ENCODE results near the gene TP53BP2.

TP53BP2 gene

GRCh38 chr1:223878598-223879325 is 33.0 kb upstream of the TP53BP2 start:
- CTCF ChIA-PET = no interaction called here
- Histone ChIP-seq H3K9me3 (ENCODE audit: control extremely low read depth in 1 of 5, control insufficient read depth in 4 of 5, insufficient read depth in 2 of 5, low read depth in 1 of 5, low read length in 4 of 5) (peaks cover 0 to 7% (median 2%) of the 10 kb centered on the region in 5 experiments), H3K4me1 (ENCODE audit: control extremely low read depth in 1 of 4, control insufficient read depth in 4 of 4, insufficient read depth in 4 of 4, low read length in 3 of 4) (no peaks in the 10 kb centered on the region), H3K4me3 (ENCODE audit: control insufficient read depth in 1 of 7, extremely low read depth in 1 of 7, insufficient read depth in 4 of 7, low read depth in 2 of 7, low read length in 6 of 7) (no peak overlapping the region), H3K27me3 (replicated peaks in 2 of 5; ENCODE audit: control insufficient read depth in 4 of 5, insufficient read depth in 5 of 5, low read length in 4 of 5) (no peaks in the 10 kb centered on the region), H3K27ac (ENCODE audit: insufficient read depth in 1 of 2, low read depth in 1 of 2, low read length in 2 of 2, poor library complexity in 1 of 2, severe bottlenecking in 2 of 2) (no peak overlapping the region), H3K36me3 (ENCODE audit: control insufficient read depth in 4 of 4, insufficient read depth in 4 of 4, low read length in 3 of 4) (no peaks in the 10 kb centered on the region)
- DNase-seq = no peak
- POLR2A ChIA-PET = no interaction called here
- no CpG with 5 or more reads among the region's 1 CpG for WGBS (ENCODE audit: insufficient coverage)

GRCh38 chr1:223877804-223878203 is 32.1 kb upstream of the TP53BP2 start:
- WGBS (ENCODE audit: insufficient coverage) = 68% methylated on average over 3 of the region's 3 CpGs
- CTCF ChIA-PET = no interaction called here
- no peak overlapping the region for H3K4me3 ChIP-seq (ENCODE audit: control insufficient read depth in 1 of 7, extremely low read depth in 1 of 7, insufficient read depth in 4 of 7, low read depth in 2 of 7, low read length in 6 of 7)
- no peak overlapping the region for H3K27ac ChIP-seq (ENCODE audit: insufficient read depth in 1 of 2, low read depth in 1 of 2, low read length in 2 of 2, poor library complexity in 1 of 2, severe bottlenecking in 2 of 2)
- H3K9me3 ChIP-seq (ENCODE audit: control extremely low read depth in 1 of 5, control insufficient read depth in 4 of 5, insufficient read depth in 2 of 5, low read depth in 1 of 5, low read length in 4 of 5) = peaks cover 0 to 7% (median 2%) of the 10 kb centered on the region in 5 experiments
- H3K36me3 ChIP-seq (ENCODE audit: control insufficient read depth in 4 of 4, insufficient read depth in 4 of 4, low read length in 3 of 4) = no peaks in the 10 kb centered on the region
- POLR2A ChIA-PET = no interaction called here
- no peaks in the 10 kb centered on the region for H3K27me3 ChIP-seq (replicated peaks in 2 of 5; ENCODE audit: control insufficient read depth in 4 of 5, insufficient read depth in 5 of 5, low read length in 4 of 5)
- H3K4me1 ChIP-seq (ENCODE audit: control extremely low read depth in 1 of 4, control insufficient read depth in 4 of 4, insufficient read depth in 4 of 4, low read length in 3 of 4) = no peaks in the 10 kb centered on the region
- no peak for DNase-seq

GRCh38 chr1:223876590-223876989 is 30.8 kb upstream of the TP53BP2 start:
- POLR2A ChIA-PET = no interaction called here
- H3K9me3 ChIP-seq (ENCODE audit: control extremely low read depth in 1 of 5, control insufficient read depth in 4 of 5, insufficient read depth in 2 of 5, low read depth in 1 of 5, low read length in 4 of 5) = peaks cover 0 to 7% (median 2%) of the 10 kb centered on the region in 5 experiments
- H3K4me3 ChIP-seq (ENCODE audit: control insufficient read depth in 1 of 7, extremely low read depth in 1 of 7, insufficient read depth in 4 of 7, low read depth in 2 of 7, low read length in 6 of 7) = no peak overlapping the region
- 93% methylated on average over 3 of the region's 6 CpGs for whole genome bisulfite sequencing (ENCODE audit: insufficient coverage)
- no peak overlapping the region for H3K27ac ChIP-seq (ENCODE audit: insufficient read depth in 1 of 2, low read depth in 1 of 2, low read length in 2 of 2, poor library complexity in 1 of 2, severe bottlenecking in 2 of 2)
- DNase-seq = no peak
- no peaks in the 10 kb centered on the region for H3K36me3 ChIP-seq (ENCODE audit: control insufficient read depth in 4 of 4, insufficient read depth in 4 of 4, low read length in 3 of 4)
- CTCF ChIA-PET = no interaction called here
- H3K27me3 ChIP-seq (replicated peaks in 2 of 5; ENCODE audit: control insufficient read depth in 4 of 5, insufficient read depth in 5 of 5, low read length in 4 of 5) = no peaks in the 10 kb centered on the region
- H3K4me1 ChIP-seq (ENCODE audit: control extremely low read depth in 1 of 4, control insufficient read depth in 4 of 4, insufficient read depth in 4 of 4, low read length in 3 of 4) = no peaks in the 10 kb centered on the region

- Histone ChIP-seq H3K4me3 (ENCODE audit: control insufficient read depth in 1 of 7, extremely low read depth in 1 of 7, insufficient read depth in 4 of 7, low read depth in 2 of 7, low read length in 6 of 7) (no peak overlapping the region), H3K27ac (ENCODE audit: insufficient read depth in 1 of 2, low read depth in 1 of 2, low read length in 2 of 2, poor library complexity in 1 of 2, severe bottlenecking in 2 of 2) (no peak overlapping the region), H3K36me3 (ENCODE audit: control insufficient read depth in 4 of 4, insufficient read depth in 4 of 4, low read length in 3 of 4) (no peaks in the 10 kb centered on the region), H3K9me3 (ENCODE audit: control extremely low read depth in 1 of 5, control insufficient read depth in 4 of 5, insufficient read depth in 2 of 5, low read depth in 1 of 5, low read length in 4 of 5) (peaks cover 0 to 7% (median 2%) of the 10 kb centered on the region in 5 experiments), H3K27me3 (replicated peaks in 2 of 5; ENCODE audit: control insufficient read depth in 4 of 5, insufficient read depth in 5 of 5, low read length in 4 of 5) (no peaks in the 10 kb centered on the region), H3K4me1 (ENCODE audit: control extremely low read depth in 1 of 4, control insufficient read depth in 4 of 4, insufficient read depth in 4 of 4, low read length in 3 of 4) (peaks cover 0 to 7% (median 0%) of the 10 kb centered on the region in 4 experiments)
- POLR2A ChIA-PET = no interaction called here
- peak in 1 of 3 donors; percentile 28 for DNase-seq
- 96% methylated on average over 5 of the region's 5 CpGs for WGBS (ENCODE audit: insufficient coverage)
- CTCF ChIA-PET = no interaction called here
These were observed 27.3 kb upstream of the TP53BP2 start for GRCh38 chr1:223873044-223873443.

- CTCF ChIA-PET = no interaction called here
These were observed 26.7 kb upstream of the TP53BP2 start for GRCh38 chr1:223872308-223872901.

GRCh38 chr1:223870617-223871574 is 25.1 kb upstream of the TP53BP2 start:
- H3K27me3 ChIP-seq (replicated peaks in 2 of 5; ENCODE audit: control insufficient read depth in 4 of 5, insufficient read depth in 5 of 5, low read length in 4 of 5) = no peaks in the 10 kb centered on the region
- H3K9me3 ChIP-seq (ENCODE audit: control extremely low read depth in 1 of 5, control insufficient read depth in 4 of 5, insufficient read depth in 2 of 5, low read depth in 1 of 5, low read length in 4 of 5) = peaks cover 0 to 7% (median under 1%) of the 10 kb centered on the region in 5 experiments
- DNase-seq = peak; percentile 46 to 87 (median 72)
- ChIA-PET POLR2A (no interaction called here), CTCF (interaction anchor here (1.1 to 1.3 kb wide), 2 partner anchors 12 to 42 kb away, joined by 3 to 4 read pairs; no protein-coding TSS in a partner anchor)
- H3K27ac ChIP-seq (ENCODE audit: insufficient read depth in 1 of 2, low read depth in 1 of 2, low read length in 2 of 2, poor library complexity in 1 of 2, severe bottlenecking in 2 of 2) = no peak overlapping the region
- H3K4me3 ChIP-seq (ENCODE audit: control insufficient read depth in 1 of 7, extremely low read depth in 1 of 7, insufficient read depth in 4 of 7, low read depth in 2 of 7, low read length in 6 of 7) = peak overlapping the region in 3 of 7 experiments; percentile 0 to 39 (median 26)
- 74% methylated on average over 12 of the region's 14 CpGs for WGBS (ENCODE audit: insufficient coverage)
- H3K36me3 ChIP-seq (ENCODE audit: control insufficient read depth in 4 of 4, insufficient read depth in 4 of 4, low read length in 3 of 4) = no peaks in the 10 kb centered on the region
- H3K4me1 ChIP-seq (ENCODE audit: control extremely low read depth in 1 of 4, control insufficient read depth in 4 of 4, insufficient read depth in 4 of 4, low read length in 3 of 4) = peaks cover 0 to 7% (median 0%) of the 10 kb centered on the region in 4 experiments

More at GRCh38 chr1:223872308-223872901, 26.7 kb upstream of the TP53BP2 start:
- H3K27me3 ChIP-seq (replicated peaks in 2 of 5; ENCODE audit: control insufficient read depth in 4 of 5, insufficient read depth in 5 of 5, low read length in 4 of 5) = no peaks in the 10 kb centered on the region
- peaks cover 0 to 7% (median 0%) of the 10 kb centered on the region in 4 experiments for H3K4me1 ChIP-seq (ENCODE audit: control extremely low read depth in 1 of 4, control insufficient read depth in 4 of 4, insufficient read depth in 4 of 4, low read length in 3 of 4)
- POLR2A ChIA-PET = no interaction called here
- no peak for DNase-seq
- no peaks in the 10 kb centered on the region for H3K36me3 ChIP-seq (ENCODE audit: control insufficient read depth in 4 of 4, insufficient read depth in 4 of 4, low read length in 3 of 4)
- H3K27ac ChIP-seq (ENCODE audit: insufficient read depth in 1 of 2, low read depth in 1 of 2, low read length in 2 of 2, poor library complexity in 1 of 2, severe bottlenecking in 2 of 2) = no peak overlapping the region
- H3K9me3 ChIP-seq (ENCODE audit: control extremely low read depth in 1 of 5, control insufficient read depth in 4 of 5, insufficient read depth in 2 of 5, low read depth in 1 of 5, low read length in 4 of 5) = peaks cover 0 to 7% (median 2%) of the 10 kb centered on the region in 5 experiments
- H3K4me3 ChIP-seq (ENCODE audit: control insufficient read depth in 1 of 7, extremely low read depth in 1 of 7, insufficient read depth in 4 of 7, low read depth in 2 of 7, low read length in 6 of 7) = no peak overlapping the region
- 98% methylated on average over 4 of the region's 5 CpGs for WGBS (ENCODE audit: insufficient coverage)
